Liver (tissue), 9 donors: ENCODE results near the gene PAIP2. TPM values are rescaled to one million over a fixed set of nuclear protein-coding genes. Genes with fewer than 3 reads are reported as not detected.

Experiments used
- DNase-seq: peaks from one replicate; pipeline ENCODE4 v3.0.0-alpha.2; 2017; ENCODE audit warnings: low spot score
- H3K27ac ChIP-seq, 2 donors: one replicate each; pipeline ENCODE4 v1.7.0; 2013; ENCODE audit warnings: inconsistent platforms in 2 of 2, low read length in 2 of 2, control low read depth in 1 of 2, low read depth in 1 of 2, mild to moderate bottlenecking in 1 of 2
- H3K27me3 ChIP-seq, 4 donors: one replicate each; pipeline versions ENCODE4 v1.6.1 to v1.7.0; 2013; ENCODE audit warnings: low read length in 3 of 4, inconsistent platforms in 1 of 4, mild to moderate bottlenecking in 1 of 4, moderate library complexity in 1 of 4; ENCODE audit not compliant: control insufficient read depth in 4 of 4, insufficient read depth in 4 of 4
- H3K36me3 ChIP-seq, 4 donors: one replicate each; pipeline versions ENCODE4 v1.6.1 to v1.7.0; 2013; ENCODE audit warnings: low read length in 3 of 4, mild to moderate bottlenecking in 3 of 4, low read depth in 1 of 4, moderate library complexity in 1 of 4; ENCODE audit not compliant: control insufficient read depth in 4 of 4, insufficient read depth in 3 of 4
- H3K4me1 ChIP-seq, 4 donors: one replicate each; pipeline versions ENCODE4 v1.6.1 to v1.7.0; 2013; ENCODE audit warnings: low read length in 3 of 4, mild to moderate bottlenecking in 3 of 4, moderate library complexity in 1 of 4; ENCODE audit not compliant: control insufficient read depth in 4 of 4, insufficient read depth in 4 of 4
- H3K4me3 ChIP-seq, 3 donors: one replicate each; pipeline versions ENCODE4 v1.6.1 to v1.7.0; 2013; ENCODE audit warnings: low read length in 3 of 3, control low read depth in 1 of 3, low read depth in 1 of 3, mild to moderate bottlenecking in 1 of 3
- H3K9ac ChIP-seq, 2 donors: one replicate each; pipeline ENCODE4 v1.7.0; 2013; ENCODE audit warnings: low read length in 2 of 2, mild to moderate bottlenecking in 2 of 2, moderate library complexity in 2 of 2, control low read depth in 1 of 2, low read depth in 1 of 2
- H3K9me3 ChIP-seq, 4 donors: one replicate each; pipeline versions ENCODE4 v1.6.1 to v1.7.0; 2013; ENCODE audit warnings: low read length in 3 of 4; ENCODE audit not compliant: control insufficient read depth in 4 of 4
- CTCF ChIP-seq: fragments of 150-350 bp; IDR thresholded peaks from 2 replicates; pipeline ENCODE4 v1.5.1; 2017; ENCODE audit warnings: improper control_type of control experiment, low read depth, low read length; ENCODE audit not compliant: missing input control
- EGR1 ChIP-seq, 2 donors: IDR thresholded peaks; 2 replicates each; pipeline ENCODE4 v1.6.1; 2016 to 2018; ENCODE audit warnings: antibody characterized with exemption in 2 of 2, low read depth in 2 of 2
- FOXA1 ChIP-seq: IDR thresholded peaks from 2 replicates; pipeline ENCODE4 v1.6.1; 2016; ENCODE audit warnings: antibody characterized with exemption
- GABPA ChIP-seq, 2 donors: IDR thresholded peaks in 1 of 2; conservative IDR thresholded peaks in 1 of 2; 2 replicates each; pipeline ENCODE4 v1.6.1; 2016; ENCODE audit warnings: antibody characterized with exemption in 2 of 2, mild to moderate bottlenecking in 1 of 2, moderate library complexity in 1 of 2
- HNF4A ChIP-seq, 2 donors: conservative IDR thresholded peaks; 2 replicates each; pipeline ENCODE4 v1.6.1; 2016; ENCODE audit warnings: antibody characterized with exemption in 2 of 2, mild to moderate bottlenecking in 2 of 2
- HNF4G ChIP-seq: IDR thresholded peaks from 2 replicates; pipeline ENCODE4 v1.6.1; 2016; ENCODE audit warnings: antibody characterized with exemption
- MAX ChIP-seq: IDR thresholded peaks from 2 replicates; pipeline ENCODE4 v1.6.1; 2016; ENCODE audit warnings: antibody characterized with exemption
- NR2F2 ChIP-seq: IDR thresholded peaks from 2 replicates; pipeline ENCODE4 v1.6.1; 2016; ENCODE audit warnings: antibody characterized with exemption
- RAD21 ChIP-seq, 2 donors: IDR thresholded peaks; 2 replicates each; pipeline ENCODE4 v1.6.1; 2016; ENCODE audit warnings: antibody characterized with exemption in 2 of 2, mild to moderate bottlenecking in 2 of 2
- REST ChIP-seq: IDR thresholded peaks from 2 replicates; pipeline ENCODE4 v1.6.1; 2016; ENCODE audit warnings: antibody characterized with exemption, mild to moderate bottlenecking
- RXRA ChIP-seq, 2 donors: IDR thresholded peaks; 2 replicates each; pipeline ENCODE4 v1.6.1; 2017 to 2018; ENCODE audit warnings: antibody characterized with exemption in 2 of 2, mild to moderate bottlenecking in 1 of 2
- TAF1 ChIP-seq: conservative IDR thresholded peaks from 2 replicates; pipeline ENCODE4 v1.6.1; 2016; ENCODE audit warnings: antibody characterized with exemption, mild to moderate bottlenecking
- YY1 ChIP-seq: IDR thresholded peaks from 2 replicates; pipeline ENCODE4 v1.6.1; 2016; ENCODE audit warnings: antibody characterized with exemption, mild to moderate bottlenecking
- ZBTB33 ChIP-seq: IDR thresholded peaks from 2 replicates; pipeline ENCODE4 v1.6.1; 2016; ENCODE audit warnings: antibody characterized with exemption
- WGBS: extraction: QIAGEN DNeasy Blood & Tissue Kit; methylation state at CpG from one replicate; pipeline ENCODE4 v1.1.7; 2013; 5-methylcytosine and 5-hydroxymethylcytosine counted together
- polyA plus RNA-seq, 2 donors: library from polyadenylated mRNA; stranded (reverse) in 1 of 2; unstranded in 1 of 2; fragments of 200-250 nt in 1 of 2; fragments of >200 nt in 1 of 2; fragmentation: Nextera tagmentation in 1 of 2; extraction: Ambion mirVana in 1 of 2; gene quantifications; one replicate each; pipeline versions ENCODE4 v1.2.1 to v1.2.3, GENCODE V29; 2013 to 2015
- total RNA-seq, 2 donors: library from RNA; depleted of rRNA; stranded (reverse); fragments of >200 nt; gene quantifications; one replicate each; pipeline ENCODE4 v1.2.3, GENCODE V29; 2014
- donor health status: healthy.
- donor health status: healthy.
- donor health status: healthy.
- donor health status: healthy.
- donor health status: healthy.

The PAIP2 gene
- total and polyA plus RNA-seq, 4 donors = 41.5 to 63.2 (median 45.1) TPM

GRCh38 chr5:139374909-139375308 lies 33.3 kb downstream of the PAIP2 start:
- 96% methylated on average over 2 of the region's 2 CpGs for WGBS
- DNase-seq = no peak
- H3K27ac ChIP-seq = no peak overlapping the region
- peaks cover 1 to 20% (median 16%) of the 10 kb centered on the region in 4 donors for H3K36me3 ChIP-seq
- TF ChIP-seq RXRA (IDR thresholded peaks at IDR 0.05) = no peak
- TF ChIP-seq CTCF = no peak
- TF ChIP-seq YY1 = no peak
- no peak for TF ChIP-seq RAD21 (IDR thresholded peaks at IDR 0.05)
- no peak for TF ChIP-seq GABPA (IDR thresholded peaks at IDR 0.05 in 1 of 2, conservative IDR thresholded peaks at IDR 0.05 in 1 of 2)
- TF ChIP-seq FOXA1 = no peak
- no peak for TF ChIP-seq EGR1 (IDR thresholded peaks at IDR 0.05; ENCODE audit: low read depth in 2 of 2)
- TF ChIP-seq ZBTB33 = no peak
- no peak for TF ChIP-seq HNF4A (conservative IDR thresholded peaks at IDR 0.05)
- no peak for TF ChIP-seq REST
- no peak for TF ChIP-seq MAX
- TF ChIP-seq TAF1 = no peak
- H3K9me3 ChIP-seq = no peaks in the 10 kb centered on the region
- no peaks in the 10 kb centered on the region for H3K27me3 ChIP-seq
- H3K9ac ChIP-seq = no peak overlapping the region
- H3K4me3 ChIP-seq = no peak overlapping the region
- peaks cover 2 to 20% (median 10%) of the 10 kb centered on the region in 4 donors for H3K4me1 ChIP-seq

GRCh38 chr5:139376364-139376763 lies 34.7 kb downstream of the PAIP2 start:
- Histone ChIP-seq H3K27me3 (no peaks in the 10 kb centered on the region), H3K4me3 (no peak overlapping the region), H3K9ac (no peak overlapping the region), H3K36me3 (peaks cover 0 to 20% (median 13%) of the 10 kb centered on the region in 4 donors), H3K27ac (no peak overlapping the region), H3K9me3 (no peaks in the 10 kb centered on the region), H3K4me1 (peaks cover 5 to 20% (median 10%) of the 10 kb centered on the region in 4 donors)
- WGBS = 92% methylated on average over 7 of the region's 7 CpGs
- DNase-seq = no peak
- TF ChIP-seq ZBTB33 = no peak
- TF ChIP-seq FOXA1 = no peak
- no peak for TF ChIP-seq HNF4A (conservative IDR thresholded peaks at IDR 0.05)
- TF ChIP-seq NR2F2 = no peak
- no peak for TF ChIP-seq HNF4G
- TF ChIP-seq RAD21 (IDR thresholded peaks at IDR 0.05) = no peak
- TF ChIP-seq REST = no peak
- no peak for TF ChIP-seq EGR1 (IDR thresholded peaks at IDR 0.05; ENCODE audit: low read depth in 2 of 2)
- no peak for TF ChIP-seq MAX
- no peak for TF ChIP-seq YY1
- no peak for TF ChIP-seq CTCF
